Colon (tissue), 2 donors: ENCODE measurements around the gene ZNF831.

Source experiments
- FAIRE-seq: peaks from 2 replicates; lab custom pipeline; 2012; peaks lifted over from hg19 to GRCh38; lab: Jason Lieb, UNC
- donor health status: control.
- donor health status: control.

ZNF831 gene

DNA sequence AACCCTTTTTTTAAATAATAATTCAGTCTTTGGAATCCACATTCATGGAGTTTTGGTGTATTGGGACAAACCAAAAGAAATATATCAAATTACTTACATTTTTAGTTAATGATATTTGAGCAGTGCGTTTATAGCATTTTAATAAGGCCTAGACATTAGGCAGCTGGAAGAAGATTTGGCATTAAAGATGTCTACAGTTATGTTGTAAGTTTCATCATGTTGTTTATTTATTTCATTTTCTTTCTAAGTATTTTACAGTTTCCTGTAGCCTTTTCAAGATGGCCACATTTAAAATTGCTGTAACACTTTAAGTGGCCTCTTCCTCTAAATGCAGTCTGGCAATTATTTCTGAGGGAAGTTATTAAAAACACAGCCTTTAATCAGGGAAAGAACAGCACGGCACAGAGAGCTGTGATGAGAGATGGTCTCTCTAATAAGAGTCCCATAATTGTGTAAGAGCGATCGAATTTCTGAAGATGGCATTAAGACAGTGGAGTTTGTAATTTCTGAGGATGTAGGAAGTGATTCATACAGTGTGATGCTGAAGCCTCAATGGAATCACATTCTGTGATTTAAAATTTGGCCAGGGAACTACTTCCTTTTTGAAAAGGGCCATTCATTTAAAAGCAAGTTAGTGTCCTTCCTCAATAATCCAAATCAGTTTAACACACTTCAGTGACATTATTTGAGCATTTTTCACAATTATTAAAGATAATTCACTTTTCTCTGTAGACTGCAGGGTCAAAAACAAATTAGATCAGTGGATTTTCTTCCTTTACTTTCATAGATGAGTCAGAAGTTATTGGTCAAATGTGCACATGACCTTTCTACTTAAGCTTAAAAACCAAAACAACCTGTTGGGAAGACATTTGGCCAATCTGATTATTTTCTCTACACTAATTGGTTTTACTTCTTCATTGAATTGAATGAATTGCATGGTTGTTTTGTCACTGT lies 84.4 kb downstream of the ZNF831 start:
- FAIRE-seq = no peak

DNA sequence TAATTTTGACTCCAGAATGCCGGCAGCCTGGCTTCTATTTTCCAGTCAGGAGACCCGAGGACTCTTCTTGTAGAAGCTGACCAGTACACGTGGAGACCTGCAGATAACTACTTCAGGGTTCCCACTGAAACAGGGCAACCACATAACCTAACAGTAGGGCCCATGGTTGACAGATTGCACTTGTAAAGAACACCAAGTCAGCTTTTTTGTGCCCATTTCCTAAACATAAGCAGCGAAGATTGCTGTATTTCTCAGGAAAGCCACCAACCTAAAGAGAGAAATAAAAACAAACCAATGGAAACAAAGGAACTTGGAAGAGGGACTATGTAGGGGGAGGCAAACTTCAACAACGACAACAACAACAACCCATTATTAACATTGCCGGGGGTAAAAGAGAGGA lies 86.7 kb downstream of the ZNF831 start:
- no peak for FAIRE-seq

DNA sequence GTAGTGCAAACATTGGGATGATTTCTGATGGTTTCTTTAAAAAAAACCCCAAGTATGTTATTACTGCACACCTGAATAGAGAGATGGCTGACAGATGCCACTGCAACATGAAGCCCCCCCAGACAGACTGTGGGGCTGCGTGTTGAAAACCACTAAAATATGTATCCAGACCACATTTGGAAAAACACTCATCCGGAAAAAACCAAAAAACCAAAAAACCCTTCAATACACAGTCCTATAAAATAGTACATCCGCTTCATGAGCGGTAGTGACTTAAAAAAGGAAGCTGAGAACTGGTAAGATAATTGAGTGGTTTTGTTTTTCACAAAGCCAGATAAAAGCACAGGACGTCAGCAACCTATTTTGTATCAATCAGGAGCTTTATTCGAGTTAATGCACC lies 89.7 kb downstream of the ZNF831 start:
- FAIRE-seq = no peak

DNA sequence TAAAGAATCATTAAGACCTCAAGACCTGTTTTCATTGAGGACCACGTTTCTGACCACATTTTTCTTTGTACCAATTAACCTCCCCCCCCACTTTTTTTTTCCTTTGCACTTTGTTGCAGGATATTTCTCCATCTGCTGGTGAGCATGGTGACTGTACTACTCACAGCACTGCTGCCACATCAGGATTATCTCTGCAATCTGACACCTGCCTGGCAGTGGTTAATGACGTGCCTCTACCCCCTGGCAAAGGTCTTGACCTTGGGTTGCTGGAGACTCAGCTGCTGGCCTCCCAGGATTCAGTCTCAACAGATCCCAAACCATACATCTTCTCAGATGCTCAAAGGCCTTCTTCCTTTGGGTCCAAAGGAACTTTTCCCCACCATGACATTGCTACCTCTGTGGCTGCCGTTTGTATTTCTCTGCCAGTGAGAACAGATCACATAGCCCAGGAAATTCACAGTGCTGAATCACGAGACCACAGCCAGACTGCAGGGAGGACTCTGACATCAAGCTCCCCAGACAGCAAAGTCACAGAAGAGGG lies 90.2 kb downstream of the ZNF831 start:
- no peak for FAIRE-seq

DNA sequence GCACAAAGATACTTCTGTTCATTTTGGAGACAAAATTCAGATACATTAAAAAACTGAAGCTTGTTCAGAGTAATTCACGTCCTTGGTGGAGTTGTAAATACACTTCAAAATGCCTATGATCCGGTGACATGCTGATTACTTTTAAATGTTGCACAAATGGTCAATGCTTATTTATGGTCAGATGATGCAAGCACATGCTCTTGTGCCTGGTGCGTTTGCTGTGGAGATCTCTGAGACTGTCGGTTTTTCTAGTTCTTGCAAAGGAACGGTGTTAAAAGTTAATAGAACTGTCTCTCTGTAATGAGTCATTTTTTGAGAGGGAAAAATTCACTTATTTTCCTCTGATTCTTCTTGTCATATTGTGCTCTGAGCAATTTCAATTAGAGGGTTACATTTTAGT lies 91.6 kb downstream of the ZNF831 start:
- no peak for FAIRE-seq

DNA sequence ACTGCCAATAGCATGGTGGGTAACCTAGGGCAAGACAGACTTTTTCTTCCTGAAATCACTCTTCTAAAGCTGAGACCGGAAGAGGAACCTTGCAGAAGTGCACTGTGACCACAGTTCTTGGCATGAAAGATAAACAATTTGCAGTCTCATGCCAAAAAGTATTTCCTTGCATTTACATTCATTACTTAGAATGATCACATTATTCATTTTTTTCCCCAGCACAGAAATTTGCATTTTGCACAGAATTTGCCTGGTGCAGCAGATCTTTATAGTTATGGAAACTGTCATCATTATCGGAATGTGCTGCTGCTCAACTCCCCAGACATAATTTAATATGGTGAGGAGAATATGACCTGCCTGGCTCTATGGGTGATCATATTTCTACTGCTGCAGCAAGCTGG lies 94.6 kb downstream of the ZNF831 start:
- FAIRE-seq = no peak

DNA sequence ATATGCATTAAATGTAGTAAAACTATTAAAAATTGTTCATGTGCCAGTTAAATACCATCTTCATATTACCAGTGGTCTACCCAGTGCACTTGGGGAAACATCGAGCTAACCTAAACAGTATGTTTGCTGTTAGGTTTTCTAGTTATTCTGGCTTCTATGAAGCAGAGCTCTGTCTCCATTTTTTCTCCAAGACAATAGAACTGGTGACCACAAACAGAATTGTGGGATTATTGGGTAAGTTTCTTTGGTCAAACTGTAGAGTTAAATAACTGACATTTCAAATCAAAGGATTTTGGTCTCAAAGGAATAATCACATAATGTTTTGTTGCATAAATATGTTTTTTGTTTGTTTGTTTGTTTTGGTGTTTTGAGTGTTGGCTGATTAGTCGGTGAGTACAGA lies 96.3 kb downstream of the ZNF831 start:
- FAIRE-seq = no peak

DNA sequence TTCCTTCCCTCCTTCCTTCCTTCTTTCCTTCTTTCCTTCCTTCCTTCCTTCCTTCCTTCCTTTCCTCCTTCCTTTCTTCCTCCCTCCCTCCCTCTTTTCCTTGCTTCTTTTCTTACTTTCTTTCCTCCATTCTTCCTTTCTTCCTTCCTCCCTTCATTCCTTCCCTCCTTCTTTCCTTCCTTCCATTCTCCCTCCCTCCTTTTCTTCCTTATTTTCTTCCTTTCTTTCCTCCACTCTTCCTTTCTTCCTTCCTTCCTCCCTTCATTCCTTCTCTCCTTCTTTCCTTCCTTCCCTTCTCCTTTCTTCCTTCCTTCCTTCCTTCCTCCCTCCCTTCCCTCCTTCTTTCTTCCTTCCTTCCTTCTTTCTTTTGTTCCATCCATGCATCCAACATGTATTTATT lies 101.7 kb downstream of the ZNF831 start:
- FAIRE-seq = no peak

DNA sequence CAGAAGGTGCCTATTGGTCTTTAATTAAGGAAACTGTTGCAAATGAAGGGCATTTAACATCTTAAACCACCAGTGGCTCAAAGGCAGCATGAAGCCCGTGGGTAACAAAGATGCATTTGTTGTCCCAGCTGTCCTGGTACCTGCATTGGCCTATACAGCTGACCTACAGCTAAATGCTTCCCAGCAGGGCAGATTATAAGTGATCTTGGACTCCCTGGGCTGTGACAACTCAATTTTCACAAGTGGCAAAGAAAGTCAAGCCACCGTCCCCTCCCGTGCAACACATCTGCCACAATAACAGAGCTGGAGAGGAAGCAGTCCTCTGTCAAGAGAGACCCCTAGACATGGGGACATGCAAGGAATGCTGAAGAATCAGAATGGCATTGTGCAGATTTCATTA lies 105.2 kb downstream of the ZNF831 start:
- no peak for FAIRE-seq

DNA sequence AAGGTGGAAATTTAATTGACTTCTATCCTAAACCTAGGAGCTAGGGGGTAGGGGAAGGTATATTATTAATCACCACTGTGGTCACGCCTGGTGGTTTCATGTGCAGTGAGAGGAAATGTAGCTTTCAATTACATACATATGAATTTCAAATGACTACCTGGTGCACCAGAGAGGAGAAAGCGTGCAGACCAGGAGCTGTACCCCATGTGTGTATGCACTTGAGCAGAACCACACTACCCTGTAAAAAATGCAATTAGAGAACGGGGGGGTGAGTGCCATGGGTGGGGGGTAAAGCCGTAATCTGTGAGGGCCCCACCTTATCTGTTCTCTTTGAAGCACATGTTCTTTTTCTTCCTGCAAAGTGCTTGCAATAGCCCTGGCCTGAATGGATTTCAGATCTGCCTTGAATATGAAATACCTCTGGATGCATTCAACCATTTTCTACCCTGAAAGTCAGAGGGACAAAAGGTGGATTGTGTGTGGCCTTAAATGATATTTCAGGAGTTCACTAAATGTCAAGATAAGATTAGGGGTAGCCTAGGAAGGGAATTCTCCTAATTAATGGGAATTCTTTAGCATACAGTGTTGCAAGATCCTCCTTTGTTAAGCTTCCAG lies 105.9 kb downstream of the ZNF831 start:
- FAIRE-seq = no peak

DNA sequence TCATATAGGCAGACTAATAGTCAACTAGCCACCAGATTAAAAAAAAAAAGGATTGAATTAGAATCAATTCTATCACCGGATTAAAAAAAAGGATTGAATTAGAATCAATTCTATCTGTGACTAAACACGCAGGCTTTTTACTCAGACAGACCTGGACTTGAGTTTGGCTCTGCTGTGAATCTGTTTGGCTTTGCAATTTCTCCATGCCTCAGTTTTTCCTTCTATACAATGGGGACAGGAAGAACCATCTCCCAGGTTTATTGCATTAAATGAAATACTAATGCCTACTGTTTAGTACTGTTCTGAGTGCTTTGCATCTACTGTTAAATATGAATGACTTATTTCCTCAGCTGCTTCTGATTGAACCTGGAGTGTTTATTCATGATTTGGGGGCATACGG lies 106.8 kb downstream of the ZNF831 start:
- FAIRE-seq = no peak

DNA sequence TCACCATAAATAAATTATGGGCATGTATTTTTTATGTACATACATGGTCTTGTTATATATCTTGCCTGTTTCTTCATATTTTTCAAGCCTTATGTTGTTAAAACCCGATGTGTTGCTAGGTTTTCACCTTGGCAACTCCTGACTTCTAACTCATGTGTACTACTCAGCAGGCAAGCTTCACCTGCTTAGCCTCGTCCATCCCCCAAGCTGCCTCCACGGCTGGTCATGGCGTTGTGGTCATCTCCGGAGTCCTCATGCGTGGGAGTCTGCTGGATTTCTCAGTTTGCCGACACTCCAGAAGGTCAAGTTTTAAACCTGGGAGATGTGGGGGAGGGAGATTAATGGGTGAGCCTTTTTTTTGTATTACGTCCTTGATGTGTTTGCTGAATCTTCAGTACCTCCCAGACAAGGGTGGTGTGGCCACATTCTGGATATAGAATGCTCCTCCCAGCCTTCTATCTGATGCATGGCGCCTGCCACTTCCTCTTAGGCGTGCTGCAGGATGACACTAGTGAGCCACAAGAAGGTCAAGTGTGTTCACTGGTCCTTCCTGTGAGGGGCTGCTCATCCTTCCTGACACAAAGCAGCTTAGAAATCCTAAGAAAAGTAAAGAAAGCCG lies 110.2 kb downstream of the ZNF831 start:
- no peak for FAIRE-seq

DNA sequence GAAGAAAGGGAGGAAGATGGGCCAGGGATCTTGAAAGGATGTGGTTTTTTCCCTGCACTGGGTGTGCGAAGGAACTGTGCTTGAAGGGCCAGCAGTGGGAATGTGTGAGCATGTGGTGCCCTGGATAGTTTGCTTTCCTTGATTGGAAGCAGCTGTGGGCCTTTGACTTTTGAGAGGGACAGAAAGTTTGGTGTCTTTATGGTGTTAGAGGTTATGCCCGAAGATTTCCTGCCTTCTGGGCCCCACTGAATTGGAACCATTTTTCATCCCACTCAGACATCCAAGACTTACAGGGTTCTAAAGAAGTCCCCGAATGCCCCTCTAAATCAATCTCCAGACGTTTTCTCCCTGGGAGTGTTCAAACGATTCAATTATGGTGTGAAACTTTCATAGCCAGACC lies 113.3 kb downstream of the ZNF831 start:
- FAIRE-seq = no peak

DNA sequence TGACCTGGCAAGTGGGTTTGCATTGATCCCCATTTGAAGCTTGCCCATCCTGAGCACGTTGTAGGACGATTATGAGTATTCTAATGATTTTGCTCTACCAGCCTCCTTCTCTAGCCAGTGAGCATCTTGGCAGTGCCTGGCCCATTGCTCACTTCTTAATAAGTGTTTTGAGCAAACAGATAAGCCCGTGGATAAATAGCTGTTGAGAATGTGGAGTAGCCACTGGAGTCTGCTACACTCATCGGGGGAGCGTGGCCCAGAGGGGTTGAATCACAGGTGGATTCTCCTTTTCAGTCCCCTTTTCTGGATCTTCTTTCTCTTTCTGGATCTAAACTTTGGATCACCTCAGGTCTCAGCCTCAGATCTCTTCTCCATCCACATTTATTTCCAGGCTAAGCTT lies 120.8 kb downstream of the ZNF831 start:
- FAIRE-seq = no peak

DNA sequence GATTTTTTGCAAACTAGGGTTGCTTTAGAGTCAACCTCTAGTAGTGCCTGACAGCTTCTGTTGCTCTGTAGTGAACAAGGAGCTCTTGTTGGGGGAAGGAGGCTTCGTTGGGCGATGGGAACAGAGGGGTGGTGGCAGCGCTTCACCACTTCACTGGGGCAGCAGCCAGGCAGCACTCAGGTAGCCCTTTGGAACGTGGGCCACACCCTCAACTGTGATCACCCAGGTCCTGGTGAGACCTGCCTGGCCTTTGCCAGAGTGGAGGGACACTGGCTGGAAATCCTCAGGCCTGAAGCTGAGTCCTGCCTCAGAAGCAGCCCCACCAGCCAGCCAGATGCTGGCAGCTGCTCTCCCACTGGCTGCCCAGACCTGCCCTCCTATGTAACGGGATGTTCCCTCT lies 126.4 kb downstream of the ZNF831 start:
- FAIRE-seq = no peak

DNA sequence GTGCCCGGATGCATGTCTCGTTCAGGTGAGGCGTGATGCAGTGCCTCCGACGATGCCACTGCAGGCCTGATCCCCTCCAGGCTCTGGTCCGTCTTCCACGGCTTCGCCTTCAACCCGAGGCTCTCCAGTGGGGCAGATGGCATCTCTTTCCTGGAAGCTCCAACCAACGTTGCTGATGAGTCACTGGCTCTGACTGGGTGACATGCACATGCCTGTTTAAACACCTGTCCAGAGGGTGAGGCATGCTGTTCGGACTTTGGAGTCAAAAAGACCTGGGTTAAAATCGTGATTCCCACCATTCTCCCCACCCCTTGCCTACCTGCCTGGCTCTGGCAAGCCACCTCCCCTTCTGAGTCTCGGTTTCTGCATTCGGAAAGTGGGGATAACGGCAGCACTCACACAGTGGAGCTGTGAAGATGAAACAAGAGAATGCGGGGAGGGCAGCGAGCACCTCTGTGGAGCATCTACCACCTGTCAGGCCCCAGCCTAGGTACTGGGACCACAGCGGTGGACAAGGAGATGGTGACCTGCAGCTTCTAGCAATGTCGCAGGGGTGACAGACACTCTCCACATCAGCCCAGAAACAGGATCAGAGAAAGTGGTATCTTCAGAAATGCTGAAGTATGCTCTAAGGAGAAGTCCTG lies 128.2 kb downstream of the ZNF831 start:
- no peak for FAIRE-seq

DNA sequence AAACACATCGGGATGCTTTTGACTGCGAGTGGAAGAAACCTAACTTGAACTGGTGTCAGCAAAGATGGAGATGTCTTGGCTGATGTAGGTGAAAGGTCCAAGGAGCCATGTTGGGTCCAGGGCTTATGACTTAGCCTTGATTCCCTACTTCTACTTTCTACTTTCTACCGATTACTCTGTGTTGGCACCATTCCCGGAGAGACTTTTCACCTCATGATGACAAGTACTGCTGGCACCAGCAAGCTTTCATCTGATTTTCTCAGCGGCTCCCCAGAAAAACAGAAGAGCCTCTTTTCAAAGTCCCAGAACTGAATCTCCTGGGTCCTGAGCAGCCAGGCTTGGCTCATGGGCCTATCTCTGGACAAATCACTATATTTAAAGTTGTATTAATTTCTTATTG lies 131.9 kb downstream of the ZNF831 start:
- no peak for FAIRE-seq

DNA sequence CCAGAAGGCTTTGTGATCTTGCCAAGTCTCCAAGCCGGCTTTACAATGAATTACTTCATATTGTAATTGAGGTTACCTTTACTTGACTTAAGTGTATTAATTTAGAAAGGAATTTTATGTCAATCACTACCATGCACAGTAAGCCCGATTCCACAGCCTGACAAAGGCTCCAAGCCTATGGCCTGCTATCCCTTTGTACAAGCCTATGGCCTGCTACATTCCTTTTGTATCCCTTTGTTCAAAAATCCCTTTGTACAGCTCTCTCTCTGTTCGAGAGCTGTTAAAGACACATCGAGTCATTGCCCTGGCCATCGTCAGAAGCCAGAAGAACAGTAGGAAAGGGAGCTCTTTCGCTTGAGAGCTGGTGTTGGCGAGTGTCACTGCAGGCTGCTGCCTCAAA lies 134.1 kb downstream of the ZNF831 start:
- FAIRE-seq = no peak

DNA sequence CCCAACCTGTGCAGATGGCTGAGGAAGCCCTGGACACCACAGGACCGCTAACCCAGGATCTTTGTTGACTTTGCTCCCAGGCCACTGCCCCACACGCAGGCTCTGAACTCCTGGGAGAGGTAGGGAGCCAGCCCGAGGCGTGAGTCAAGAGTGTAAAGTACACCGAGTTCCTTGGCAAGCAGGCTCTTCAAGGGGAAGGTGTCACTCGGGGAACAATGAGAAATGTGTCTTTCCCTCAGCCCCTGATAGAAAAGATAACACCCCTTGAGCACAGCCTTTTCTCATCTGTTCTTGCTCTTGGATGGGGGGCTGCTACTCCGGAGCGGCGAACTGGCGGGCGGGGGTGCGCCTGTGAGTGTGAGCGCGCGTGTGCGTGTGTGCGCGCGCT lies 136.3 kb downstream of the ZNF831 start:
- FAIRE-seq = no peak

DNA sequence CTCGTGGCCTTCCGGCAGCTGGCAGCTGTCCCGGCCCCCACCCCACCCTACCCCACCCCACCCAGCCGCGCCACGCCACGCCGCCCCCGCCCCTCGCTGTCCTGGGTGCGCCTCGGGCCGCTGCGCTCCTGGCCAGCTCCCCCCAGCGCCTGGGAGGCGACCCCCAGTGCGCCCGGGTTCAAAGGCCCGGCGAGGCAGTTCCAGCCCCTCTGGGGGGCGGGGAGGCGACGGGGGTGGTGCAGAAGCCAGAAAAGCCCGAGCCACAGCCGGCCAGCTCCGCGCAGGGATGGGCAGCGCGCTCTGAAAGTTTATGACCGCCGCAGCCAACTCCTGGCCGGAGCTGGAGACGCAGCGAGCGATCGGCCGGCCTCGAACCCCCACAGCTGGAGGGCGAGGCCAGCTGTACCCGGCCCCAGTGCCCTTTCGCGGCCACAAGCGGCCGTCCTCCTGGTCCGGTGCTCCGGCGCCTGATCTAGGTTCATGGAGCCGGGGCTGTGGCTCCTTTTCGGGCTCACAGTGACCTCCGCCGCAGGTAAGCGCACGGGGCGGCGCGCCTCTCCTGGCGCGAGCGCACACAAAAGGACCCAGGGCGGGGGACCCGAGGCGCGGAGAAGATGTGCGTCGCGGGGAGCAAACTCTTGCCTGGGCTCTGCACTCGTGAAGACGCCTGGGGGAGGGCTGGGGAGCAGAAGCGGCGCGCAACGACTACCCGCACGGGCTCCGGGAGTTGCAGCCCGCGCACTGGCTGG lies 136.9 kb downstream of the ZNF831 start, which contains the start of gene EDN3:
TSS of gene EDN3 (plus strand) at position 279 of the 749 bp plus-strand sequence. CDS start at position 481, 202 bp downstream.
- FAIRE-seq = no peak

DNA sequence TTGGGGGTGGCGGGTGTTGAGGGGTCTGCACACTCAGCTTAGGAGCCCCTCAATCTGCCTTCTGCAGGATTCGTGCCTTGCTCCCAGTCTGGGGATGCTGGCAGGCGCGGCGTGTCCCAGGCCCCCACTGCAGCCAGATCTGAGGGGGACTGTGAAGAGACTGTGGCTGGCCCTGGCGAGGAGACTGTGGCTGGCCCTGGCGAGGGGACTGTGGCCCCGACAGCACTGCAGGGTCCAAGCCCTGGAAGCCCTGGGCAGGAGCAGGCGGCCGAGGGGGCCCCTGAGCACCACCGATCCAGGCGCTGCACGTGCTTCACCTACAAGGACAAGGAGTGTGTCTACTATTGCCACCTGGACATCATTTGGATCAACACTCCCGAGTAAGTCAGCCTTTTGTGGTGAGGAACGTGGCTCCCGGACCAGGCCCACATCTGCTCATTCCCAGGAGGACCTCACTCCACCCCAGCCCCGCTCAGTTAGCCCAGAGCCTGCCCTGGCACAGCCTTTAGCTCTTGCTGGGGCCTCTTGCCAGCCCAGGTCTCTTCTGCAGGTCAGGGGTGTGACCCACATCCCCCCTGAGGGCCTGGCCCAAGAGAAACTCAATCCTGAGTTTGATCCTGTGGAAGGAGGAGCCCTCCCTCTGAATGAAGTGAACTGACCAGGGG lies 137.9 kb downstream of the ZNF831 start:
- no peak for FAIRE-seq
